Measurements from ENCODE around the gene GRIK5.
"Not testable (repeated sequence)": the region's sequence is repeated elsewhere in the genome, so short reads cannot be mapped to it uniquely, and the experiment has no call there.

The GRIK5 gene

GRCh38 chr19:42005504-42005903 lies 64.5 kb downstream of the GRIK5 start:
- DNase-seq, result no peak

GRCh38 chr19:42003506-42004294 lies 66.3 kb downstream of the GRIK5 start:
- no peak for DNase-seq

GRCh38 chr19:41999878-42000208 lies 70.2 kb downstream of the GRIK5 start:
- no peak for DNase-seq

DNA sequence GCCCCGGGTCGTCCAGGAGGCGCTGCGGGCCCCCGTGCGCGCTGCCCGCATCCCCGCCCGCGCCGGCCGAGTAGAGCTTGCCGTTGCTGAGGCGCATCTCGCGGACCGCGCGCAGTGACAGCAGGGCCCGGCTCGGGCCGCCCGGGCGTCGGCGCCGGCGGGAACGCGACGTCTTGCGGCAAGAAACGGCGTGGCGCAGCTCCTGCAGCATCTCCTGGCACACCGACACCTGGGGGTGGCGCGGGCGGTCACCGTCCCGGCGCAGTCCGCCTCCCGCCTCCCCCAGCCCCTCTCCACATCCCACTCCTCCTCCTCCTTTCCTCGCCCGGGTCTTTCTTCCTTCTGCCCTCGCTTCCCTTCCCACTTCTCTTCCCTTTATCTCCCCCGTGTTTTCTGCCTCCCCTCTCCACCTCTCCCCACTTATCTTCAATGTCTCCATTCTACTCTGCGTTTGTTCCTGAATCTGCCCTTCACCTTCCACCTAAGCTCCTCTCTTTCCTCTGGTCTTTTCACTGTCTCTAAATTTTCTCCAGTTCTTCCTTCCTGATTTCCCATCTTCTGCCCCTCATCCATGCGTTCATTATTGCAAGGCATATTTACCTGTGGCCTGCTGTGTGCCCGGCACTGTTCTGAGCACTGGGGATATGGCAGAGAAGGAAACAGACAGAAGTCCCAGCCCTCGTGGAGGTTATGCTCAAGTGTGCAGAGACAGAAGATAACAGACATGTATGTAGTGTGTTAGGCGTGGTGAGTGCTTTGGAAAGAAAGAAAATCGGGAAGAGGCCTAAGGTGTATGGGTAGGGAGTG lies 70.7 kb downstream of the GRIK5 start:
- DNase-seq, result no peak

DNA sequence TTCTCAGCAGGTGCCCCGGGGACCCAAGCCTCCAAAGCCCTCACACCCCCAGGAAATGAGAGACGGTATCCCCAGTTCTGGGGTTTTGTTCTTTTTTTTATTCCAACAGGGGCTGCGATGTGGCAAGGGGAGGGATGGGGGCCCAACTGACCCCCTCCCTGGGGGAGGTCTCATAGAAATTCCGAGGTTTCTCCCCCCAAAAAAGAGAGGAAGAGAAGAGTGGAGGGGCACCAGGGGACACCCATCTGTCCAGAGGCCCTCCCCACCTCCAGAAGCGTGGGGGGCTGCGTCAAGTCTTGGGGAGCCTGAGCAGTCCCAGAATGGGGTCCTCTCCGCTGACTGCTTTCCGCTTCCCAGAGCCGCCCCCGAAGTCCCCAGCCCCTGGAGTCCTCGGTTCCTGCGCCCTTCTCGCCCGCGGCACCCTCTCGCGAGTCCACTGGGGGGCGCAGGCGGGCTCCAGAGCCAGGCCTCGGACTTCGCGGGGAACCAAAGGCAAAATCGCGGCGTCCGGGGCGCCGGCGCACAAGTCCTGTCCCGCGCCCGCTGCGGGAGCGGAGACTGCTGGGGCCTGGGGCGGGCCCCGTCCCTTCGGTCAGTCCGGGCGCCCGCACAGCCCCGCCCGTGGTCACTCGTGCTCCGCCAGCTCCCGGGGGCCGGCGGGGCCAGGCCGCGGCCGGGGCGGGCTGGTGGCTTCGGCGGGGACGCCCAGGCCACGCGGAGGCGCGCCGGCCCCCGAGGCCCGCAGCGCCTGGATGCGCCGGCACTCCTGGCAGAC lies 71.6 kb downstream of the GRIK5 start:
- peak; percentile 56 for DNase-seq

DNA sequence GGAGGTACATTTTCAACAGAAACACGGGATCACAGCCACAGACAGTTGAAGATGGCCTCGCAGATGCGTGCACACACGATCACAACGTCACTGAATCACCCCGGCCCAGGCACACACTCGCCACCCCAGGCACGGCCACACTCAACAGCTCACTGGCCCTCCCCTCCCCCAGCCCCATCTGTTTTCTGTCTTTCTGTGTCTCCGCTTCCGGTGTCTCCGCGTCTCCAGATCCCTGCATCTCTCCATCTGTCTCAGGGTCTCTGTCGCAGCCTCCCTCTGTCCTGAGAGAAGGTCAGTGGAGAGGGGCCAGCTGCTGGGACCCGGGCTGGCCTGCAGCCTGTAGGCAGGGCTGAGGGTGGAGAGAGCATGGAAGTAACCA lies 72.2 kb downstream of the GRIK5 start:
- DNase-seq, result no peak

GRCh38 chr19:41997121-41997850 lies 72.7 kb downstream of the GRIK5 start:
- DNase-seq, result peak; percentile 40

GRCh38 chr19:41995959-41996797 lies 73.8 kb downstream of the GRIK5 start:
- no peak for DNase-seq

DNA sequence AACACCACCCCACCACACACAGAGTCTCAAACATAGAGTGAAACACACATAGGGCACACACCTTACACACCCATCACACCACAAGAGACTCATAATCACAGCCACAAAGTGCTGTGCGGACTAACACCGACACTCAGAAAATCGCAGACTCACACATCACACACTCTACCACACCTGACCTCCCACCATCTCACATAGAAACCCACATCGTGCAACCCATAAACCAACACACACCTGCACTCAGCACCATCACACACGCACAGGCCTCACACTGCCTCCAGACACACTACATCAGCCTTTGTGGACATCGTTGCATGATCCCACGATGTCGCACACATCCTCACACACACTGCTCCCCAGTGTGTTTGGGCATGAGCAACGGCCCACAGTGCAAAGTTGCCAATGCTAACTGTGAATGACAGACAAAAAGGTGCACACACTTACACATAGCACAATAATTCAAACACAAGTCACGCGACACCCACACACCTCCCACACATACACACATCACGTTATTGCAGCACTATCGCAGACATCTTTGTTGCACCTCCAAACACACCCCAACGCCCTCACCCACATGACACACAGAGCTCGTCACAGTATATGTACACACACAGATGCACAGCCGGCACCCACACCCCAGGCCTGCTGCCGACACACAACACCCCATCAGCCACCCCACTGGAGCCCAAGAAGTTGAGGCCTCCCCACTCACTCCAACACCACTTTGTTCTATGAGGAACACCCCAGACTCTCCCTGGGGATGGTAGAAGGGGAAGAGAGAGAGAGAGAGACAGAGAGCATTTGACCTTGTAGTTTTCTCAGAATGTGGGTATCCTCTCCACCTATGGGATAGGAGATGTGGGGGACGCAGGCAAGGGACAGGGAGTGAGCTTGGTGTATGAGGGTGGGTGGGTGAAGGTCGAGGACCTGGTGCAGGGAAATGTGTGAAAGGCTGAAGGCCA lies 74.7 kb downstream of the GRIK5 start:
- DNase-seq, result no peak

- DNase-seq, result no peak
Observed at GRCh38 chr19:41994521-41994971, 75.5 kb downstream of the GRIK5 start.

DNA sequence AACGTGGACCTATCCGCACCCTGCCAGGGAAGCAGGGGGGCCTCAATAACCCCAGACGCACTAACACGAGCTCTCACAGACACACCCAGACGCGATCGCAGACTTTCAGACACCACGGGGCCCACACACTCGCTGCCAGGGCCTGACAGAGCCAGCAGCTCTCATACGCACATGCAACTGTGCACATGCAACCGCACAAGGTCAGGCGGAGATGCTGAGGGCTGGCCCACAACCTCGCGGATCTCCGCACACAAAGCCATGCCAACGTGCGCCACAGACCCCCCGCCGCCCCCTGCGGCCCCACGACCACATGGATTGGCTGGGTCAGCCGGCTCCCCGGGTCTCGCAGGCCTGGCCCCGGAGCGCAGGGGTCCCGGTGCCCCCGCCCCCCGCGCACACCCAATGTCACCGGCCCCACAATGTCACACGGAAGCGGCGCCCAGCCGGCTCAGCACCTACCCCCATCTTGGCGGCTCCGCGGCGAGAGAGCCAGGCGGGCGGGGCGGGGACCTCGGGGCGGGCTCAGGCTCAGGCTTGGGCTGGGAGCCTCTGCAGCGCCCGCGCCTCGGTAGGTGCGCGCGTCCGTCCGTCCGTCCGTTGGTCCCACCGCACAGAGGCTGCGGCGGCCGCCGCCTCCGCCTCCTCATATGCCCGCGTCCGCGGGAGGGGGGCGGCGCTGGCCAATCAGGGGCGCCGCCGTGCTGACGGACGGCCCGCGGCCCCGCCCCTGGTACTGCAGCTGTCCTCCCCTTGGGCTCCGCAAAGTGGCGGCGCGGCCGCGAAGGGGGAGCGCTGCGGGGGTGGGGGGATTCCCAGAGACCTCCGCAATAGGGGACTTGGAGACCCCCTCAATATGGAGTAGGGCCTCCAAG lies 76.2 kb downstream of the GRIK5 start, which contains the start of gene ATP1A3:
Gene ATP1A3 (minus strand): TSS at position 619 of the 872 bp plus-strand sequence. CDS start 154 bp downstream, at position 465.
- DNase-seq, result peak; percentile 60

DNA sequence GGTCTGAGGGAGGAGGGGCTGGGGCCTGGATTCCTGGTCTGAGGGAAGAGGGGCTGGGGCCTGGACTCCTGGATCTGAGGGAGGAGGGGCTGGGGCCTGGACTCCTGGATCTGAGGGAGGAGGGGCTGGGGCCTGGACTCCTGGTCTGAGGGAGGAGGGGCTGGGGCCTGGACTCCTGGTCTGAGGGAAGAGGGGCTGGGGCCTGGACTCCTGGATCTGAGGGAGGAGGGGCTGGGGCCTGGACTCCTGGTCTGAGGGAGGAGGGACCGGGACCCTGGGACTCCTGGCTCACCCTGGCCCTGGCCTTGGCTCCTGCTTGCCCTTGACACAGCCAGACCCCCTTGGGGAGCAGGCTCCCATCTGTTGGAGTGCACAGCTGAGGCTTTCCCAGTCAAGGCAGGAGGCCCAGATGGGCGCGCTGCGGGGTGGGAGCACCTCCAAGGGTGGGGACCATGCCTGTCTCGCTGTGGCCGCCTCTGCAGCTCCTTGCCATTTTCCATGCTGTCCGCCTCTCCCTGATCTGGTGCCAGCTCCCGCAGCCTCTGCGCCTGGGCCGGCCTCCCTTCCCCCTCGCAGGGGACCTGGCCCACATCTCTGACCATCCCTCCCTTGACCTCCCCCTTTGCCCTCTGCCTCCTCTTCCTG lies 78.0 kb downstream of the GRIK5 start:
- DNase-seq, result not testable (repeated sequence)

GRCh38 chr19:41991025-41991424 lies 79.0 kb downstream of the GRIK5 start:
- no peak for DNase-seq

DNA sequence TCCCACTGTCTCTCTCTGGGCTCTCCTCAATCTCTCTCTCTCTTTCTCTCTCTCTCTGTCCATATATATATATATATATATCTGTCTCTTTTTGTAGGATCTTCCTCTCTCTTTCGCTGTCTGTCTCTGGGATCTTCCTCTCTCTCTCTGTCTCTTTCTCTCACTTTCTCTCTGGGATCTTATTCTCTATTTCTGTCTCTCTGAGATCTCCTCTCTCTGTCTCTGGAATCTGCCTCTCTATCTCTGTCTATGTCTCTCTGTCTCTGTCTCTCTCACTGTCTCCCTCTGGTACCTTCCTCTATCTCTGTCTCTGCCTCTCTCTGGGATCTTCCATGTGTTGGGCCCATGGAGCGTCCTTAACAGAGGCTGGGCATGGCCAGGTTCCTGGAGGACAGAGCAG lies 79.4 kb downstream of the GRIK5 start:
- DNase-seq, result no peak

GRCh38 chr19:41990028-41990427 lies 80.0 kb downstream of the GRIK5 start:
- no peak for DNase-seq

GRCh38 chr19:41988947-41989346 lies 81.1 kb downstream of the GRIK5 start:
- DNase-seq, result no peak

GRCh38 chr19:41987141-41987860 lies 82.7 kb downstream of the GRIK5 start:
- DNase-seq, result no peak

DNA sequence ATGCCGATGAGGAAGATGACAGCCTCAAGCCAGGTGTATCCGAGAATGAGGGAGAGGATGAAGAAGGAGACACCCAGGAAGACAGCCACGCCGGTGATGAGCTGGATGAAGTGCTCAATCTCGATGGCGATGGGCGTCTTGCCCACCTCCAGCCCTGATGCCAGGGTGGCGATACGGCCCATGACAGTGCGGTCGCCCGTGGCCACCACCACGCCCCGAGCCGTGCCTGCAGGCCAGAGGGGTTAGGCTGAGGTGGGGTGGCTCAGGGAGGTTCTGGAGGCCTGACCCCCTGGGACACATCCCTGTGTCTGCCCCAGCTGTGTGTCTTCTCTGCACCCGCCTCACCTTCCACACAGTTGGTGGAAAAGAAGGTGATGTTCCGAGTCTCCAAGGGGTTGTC lies 85.0 kb downstream of the GRIK5 start:
- no peak for DNase-seq
